Activated CD8-positive, alpha-beta memory T cell treated with anti-CD3 and anti-CD28 coated beads for 36 hours (primary cell): ENCODE results near the gene YIPF1. TPM values are rescaled to one million over a fixed set of nuclear protein-coding genes. Genes with fewer than 3 reads are reported as not detected.
"Not testable (repeated sequence)": the region's sequence is repeated elsewhere in the genome, so short reads cannot be mapped to it uniquely, and the experiment has no call there.

ENCODE experiments used
- CTCF ChIA-PET: fragments of 350-600 bp; sonication (Branson Sonifier 250); formaldehyde crosslinking; loops from one replicate; lab custom pipeline; 2021; ENCODE audit warnings: antibody characterized with exemption; lab: Charles Lee
- POLR2A ChIA-PET: fragments of 350-600 bp; sonication (Branson Sonifier 250); formaldehyde crosslinking; loops from one replicate; lab custom pipeline; 2021; ENCODE audit warnings: antibody characterized with exemption; lab: Charles Lee
- total RNA-seq, 2 experiments: library from RNA; stranded (reverse); gene quantifications; one replicate each; pipeline ENCODE4 v1.2.3, GENCODE V29; 2021

Gene YIPF1
- total RNA-seq, 2 experiments from 2014 or later, result 16.2 to 17.2 TPM

- POLR2A ChIA-PET, result no interaction called here
- CTCF ChIA-PET, result interaction anchor here (5.8 kb wide), 1 partner anchor 97 kb away, joined by 51 read pairs; no protein-coding TSS in a partner anchor
These were observed 27.1 kb downstream of the YIPF1 start for GRCh38 chr1:53862507-53862906.

GRCh38 chr1:53860967-53861411 is 28.6 kb downstream of the YIPF1 start:
- CTCF ChIA-PET, result interaction anchor here (0.6 to 5.8 kb wide), 19 partner anchors 9 to 1097 kb away, joined by 3 to 51 read pairs (median 5); partner anchors contain the start of genes IFT25, LRRC42 and YIPF1

GRCh38 chr1:53851571-53852285 is 37.9 kb downstream of the YIPF1 start:
- CTCF ChIA-PET, result interaction anchor here (0.7 to 1.1 kb wide), 2 partner anchors 9 to 188 kb away, joined by 3 to 4 read pairs; no protein-coding TSS in a partner anchor

More at GRCh38 chr1:53860967-53861411, 28.6 kb downstream of the YIPF1 start:
- POLR2A ChIA-PET, result interaction anchor here (0.5 kb wide), 1 partner anchor 98 kb away, joined by 3 read pairs; no protein-coding TSS in a partner anchor

GRCh38 chr1:53850082-53850673 is 39.4 kb downstream of the YIPF1 start:
- ChIA-PET CTCF (interaction anchor here (1.7 kb wide), 1 partner anchor 11 kb away, joined by 5 read pairs; no protein-coding TSS in a partner anchor), POLR2A (no interaction called here)

More at GRCh38 chr1:53851571-53852285, 37.9 kb downstream of the YIPF1 start:
- POLR2A ChIA-PET, result interaction anchor here (0.6 kb wide), 3 partner anchors 16 to 1148 kb away, joined by 3 to 9 read pairs (median 7); no protein-coding TSS in a partner anchor

GRCh38 chr1:53847980-53848379 is 41.6 kb downstream of the YIPF1 start:
- POLR2A ChIA-PET, result no interaction called here

GRCh38 chr1:53842347-53842746 is 47.2 kb downstream of the YIPF1 start:
- ChIA-PET CTCF (no interaction called here), POLR2A (no interaction called here)

More at GRCh38 chr1:53847980-53848379, 41.6 kb downstream of the YIPF1 start:
- CTCF ChIA-PET, result interaction anchor here (1.0 to 1.2 kb wide), 2 partner anchors 10 to 13 kb away, joined by 5 read pairs; no protein-coding TSS in a partner anchor

- ChIA-PET POLR2A (interaction anchor here (2.3 kb wide), 1 partner anchor 107 kb away, joined by 6 read pairs; the partner anchor contains the start of gene IFT25), CTCF (interaction anchor here (1.6 kb wide), 1 partner anchor 121 kb away, joined by 4 read pairs; no protein-coding TSS in a partner anchor)
These were observed 51.0 kb downstream of the YIPF1 start for GRCh38 chr1:53838654-53838974.

- CTCF ChIA-PET, result interaction anchor here (0.6 to 1.6 kb wide), 3 partner anchors 9 to 121 kb away, joined by 3 to 5 read pairs (median 4); no protein-coding TSS in a partner anchor
- POLR2A ChIA-PET, result interaction anchor here (0.7 to 2.3 kb wide), 4 partner anchors 107 to 453 kb away, joined by 3 to 6 read pairs (median 5); partner anchors contain the start of genes IFT25, TCEANC2 and TMEM59
These were observed 51.5 kb downstream of the YIPF1 start, which contains the start of gene NDC1 for GRCh38 chr1:53837924-53838653. TSS of gene NDC1 (minus strand) at chr1:53838296. CDS start at chr1:53838261, 35 bp downstream.

- CTCF ChIA-PET, result interaction anchor here (0.6 to 1.6 kb wide), 3 partner anchors 10 to 122 kb away, joined by 3 to 5 read pairs (median 4); no protein-coding TSS in a partner anchor
- POLR2A ChIA-PET, result interaction anchor here (0.7 to 2.3 kb wide), 4 partner anchors 108 to 453 kb away, joined by 3 to 6 read pairs (median 5); partner anchors contain the start of genes IFT25, TCEANC2 and TMEM59
These were observed 52.0 kb downstream of the YIPF1 start for GRCh38 chr1:53837646-53837923.

- ChIA-PET POLR2A (interaction anchor here (0.5 kb wide), 1 partner anchor 17 kb away, joined by 9 read pairs; no protein-coding TSS in a partner anchor), CTCF (interaction anchor here (1.6 kb wide), 1 partner anchor 9 kb away, joined by 6 read pairs; no protein-coding TSS in a partner anchor)
These were observed 54.1 kb downstream of the YIPF1 start for GRCh38 chr1:53835491-53835890.

- ChIA-PET POLR2A (no interaction called here), CTCF (interaction anchor here (1.6 kb wide), 1 partner anchor 9 kb away, joined by 6 read pairs; no protein-coding TSS in a partner anchor)
These were observed 54.8 kb downstream of the YIPF1 start for GRCh38 chr1:53834776-53835175.

- ChIA-PET CTCF (no interaction called here), POLR2A (no interaction called here)
These were observed 56.2 kb downstream of the YIPF1 start for GRCh38 chr1:53833393-53833792.

- CTCF ChIA-PET, result interaction anchor here (2.1 kb wide), 1 partner anchor 9 kb away, joined by 6 read pairs; no protein-coding TSS in a partner anchor
- POLR2A ChIA-PET, result interaction anchor here (0.7 kb wide), 1 partner anchor 500 kb away, joined by 5 read pairs; no protein-coding TSS in a partner anchor
These were observed 63.2 kb downstream of the YIPF1 start for GRCh38 chr1:53826367-53826766.

GRCh38 chr1:53825306-53825705 is 64.3 kb downstream of the YIPF1 start:
- ChIA-PET POLR2A (no interaction called here), CTCF (interaction anchor here (2.1 kb wide), 1 partner anchor 10 kb away, joined by 6 read pairs; no protein-coding TSS in a partner anchor)

GRCh38 chr1:53822931-53823330 is 66.7 kb downstream of the YIPF1 start:
- CTCF ChIA-PET, result no interaction called here

GRCh38 chr1:53821380-53821779 is 68.2 kb downstream of the YIPF1 start:
- POLR2A ChIA-PET, result no interaction called here
- CTCF ChIA-PET, result no interaction called here

More at GRCh38 chr1:53822931-53823330, 66.7 kb downstream of the YIPF1 start:
- POLR2A ChIA-PET, result no interaction called here

GRCh38 chr1:53819387-53819786 is 70.2 kb downstream of the YIPF1 start:
- ChIA-PET POLR2A (interaction anchor here (0.7 kb wide), 1 partner anchor 557 kb away, joined by 3 read pairs; no protein-coding TSS in a partner anchor), CTCF (interaction anchor here (0.7 kb wide), 1 partner anchor 10 kb away, joined by 3 read pairs; no protein-coding TSS in a partner anchor)

GRCh38 chr1:53816584-53816983 is 73.0 kb downstream of the YIPF1 start:
- CTCF ChIA-PET, result not testable (repeated sequence)
- POLR2A ChIA-PET, result interaction anchor here (0.6 kb wide), 1 partner anchor 35 kb away, joined by 3 read pairs; no protein-coding TSS in a partner anchor
